Activated T-cell treated with anti-CD3 and anti-CD28 coated beads for 4 hours (primary cell): ENCODE results near the gene FLCN.

ENCODE experiments used
- DNase-seq: peaks from one replicate; pipeline ENCODE4 v3.0.0-alpha.2; 2020

FLCN gene

GRCh38 chr17:17235212-17236174 is 1.5 kb downstream of the FLCN start:
- no peak for DNase-seq

- DNase-seq = no peak
These were observed 4.7 kb downstream of the FLCN start for GRCh38 chr17:17232303-17232621.

- DNase-seq = no peak
These were observed 5.2 kb downstream of the FLCN start for GRCh38 chr17:17231621-17232302.

- no peak for DNase-seq
These were observed 7.3 kb downstream of the FLCN start for GRCh38 chr17:17229416-17230384.

GRCh38 chr17:17228521-17229279 is 8.3 kb downstream of the FLCN start:
- DNase-seq = no peak

GRCh38 chr17:17227608-17228520 is 9.1 kb downstream of the FLCN start:
- no peak for DNase-seq

GRCh38 chr17:17226451-17227265 is 10.3 kb downstream of the FLCN start:
- no peak for DNase-seq

GRCh38 chr17:17225901-17226300 is 11.1 kb downstream of the FLCN start:
- DNase-seq = no peak

GRCh38 chr17:17224137-17224536 is 12.8 kb downstream of the FLCN start:
- DNase-seq = no peak

GRCh38 chr17:17223736-17224135 is 13.2 kb downstream of the FLCN start:
- DNase-seq = no peak

- DNase-seq = no peak
These were observed 15.6 kb downstream of the FLCN start for GRCh38 chr17:17221329-17221728.

GRCh38 chr17:17220529-17220928 is 16.4 kb downstream of the FLCN start:
- no peak for DNase-seq

- DNase-seq = no peak
These were observed 19.0 kb downstream of the FLCN start for GRCh38 chr17:17217995-17218394.

GRCh38 chr17:17216776-17217175 is 20.2 kb downstream of the FLCN start:
- no peak for DNase-seq

- DNase-seq = no peak
These were observed 20.7 kb downstream of the FLCN start for GRCh38 chr17:17216236-17216635.

GRCh38 chr17:17215575-17215974 is 21.4 kb downstream of the FLCN start:
- no peak for DNase-seq

- DNase-seq = no peak
These were observed 22.1 kb downstream of the FLCN start for GRCh38 chr17:17214646-17215436.

- no peak for DNase-seq
These were observed 23.2 kb downstream of the FLCN start for GRCh38 chr17:17213775-17214174.

GRCh38 chr17:17207998-17208397 is 29.0 kb downstream of the FLCN start:
- DNase-seq = no peak
